WERI-Rb-1 (cell line): Measurements from ENCODE around the gene TMEM187.
A peak's percentile ranks its signal among the peaks of the same experiment; 100 is the strongest.

ENCODE experiments used
- DNase-seq: peaks from one replicate; pipeline ENCODE4 v3.0.0-alpha.2; 2020
- H3K27ac ChIP-seq: fragments of 250-450 bp; sonication (Bioruptor Pico); 2 replicates; pipeline ENCODE4 v1.5.1; 2020; ENCODE audit warnings: mild to moderate bottlenecking, moderate library complexity
- H3K27me3 ChIP-seq: fragments of 250-450 bp; sonication (Bioruptor Pico); 2 replicates; pipeline ENCODE4 v1.5.1; 2021; ENCODE audit warnings: mild to moderate bottlenecking, low read depth, moderate library complexity; ENCODE audit not compliant: insufficient read depth, severe bottlenecking
- H3K36me3 ChIP-seq: fragments of 250-450 bp; sonication (Bioruptor Pico); 2 replicates; pipeline ENCODE4 v1.5.1; 2020; ENCODE audit warnings: mild to moderate bottlenecking, moderate library complexity
- H3K4me3 ChIP-seq: 2 replicates; pipeline ENCODE4 v1.5.1; 2011; ENCODE audit warnings: low read depth, mild to moderate bottlenecking, control low read depth, low read length
- H3K9me3 ChIP-seq: fragments of 250-450 bp; sonication (Bioruptor Pico); 2 replicates; pipeline ENCODE4 v1.5.1; 2021; ENCODE audit warnings: mild to moderate bottlenecking, moderate library complexity; ENCODE audit not compliant: severe bottlenecking
- CTCF ChIP-seq: IDR thresholded peaks from 2 replicates; pipeline ENCODE4 v1.5.1; 2011; ENCODE audit warnings: low read depth, mild to moderate bottlenecking, control low read depth, inconsistent platforms, low read length

TMEM187 gene

GRCh38 chrX:153937056-153937455 lies 35.5 kb upstream of the TMEM187 start:
- Histone ChIP-seq H3K27ac (no peak overlapping the region), H3K27me3 (peaks cover 18% of the 10 kb centered on the region), H3K4me3 (no peak overlapping the region), H3K9me3 (peaks cover 3% of the 10 kb centered on the region), H3K36me3 (peaks cover 14% of the 10 kb centered on the region)
- no peak for TF ChIP-seq CTCF
- no peak for DNase-seq

- peaks cover 18% of the 10 kb centered on the region for H3K27me3 ChIP-seq
- DNase-seq: peak; percentile 18
- H3K27ac ChIP-seq: no peak overlapping the region
- H3K4me3 ChIP-seq: no peak overlapping the region
- 0 out of 2 replicates have a peak, but pooled peaks have one; percentile 14 for TF ChIP-seq CTCF
- peaks cover 3% of the 10 kb centered on the region for H3K9me3 ChIP-seq
- peaks cover 2% of the 10 kb centered on the region for H3K36me3 ChIP-seq
Measured at GRCh38 chrX:153938226-153938786, 34.2 kb upstream of the TMEM187 start.

GRCh38 chrX:153939573-153939972 lies 33.0 kb upstream of the TMEM187 start:
- Histone ChIP-seq H3K4me3 (no peak overlapping the region), H3K27ac (0 out of 2 replicates have a peak overlapping the region, but pooled peaks have one; percentile 6), H3K9me3 (peaks cover 3% of the 10 kb centered on the region), H3K36me3 (no peaks in the 10 kb centered on the region; the same call in 1 of the 2 replicates), H3K27me3 (peaks cover 20% of the 10 kb centered on the region)
- no peak for TF ChIP-seq CTCF
- peak; percentile 13 for DNase-seq

- peaks cover 23% of the 10 kb centered on the region for H3K27me3 ChIP-seq
- DNase-seq: no peak
- TF ChIP-seq CTCF: no peak
- no peak overlapping the region for H3K4me3 ChIP-seq
- H3K36me3 ChIP-seq: peaks cover 7% of the 10 kb centered on the region
- peak overlapping the region; percentile 40; the same call in 1 of the 2 replicates for H3K27ac ChIP-seq
- H3K9me3 ChIP-seq: no peaks in the 10 kb centered on the region
Measured at GRCh38 chrX:153941336-153942252, 31.0 kb upstream of the TMEM187 start.

- peak; percentile 60 for DNase-seq
Measured at GRCh38 chrX:153944140-153944799, 28.3 kb upstream of the TMEM187 start, which contains the start of gene RENBP. Gene RENBP, minus strand, starts transcription at chrX:153944643. Its CDS starts 33 bp downstream, at chrX:153944610.

More at GRCh38 chrX:153944140-153944799, 28.3 kb upstream of the TMEM187 start, which contains the start of gene RENBP:
- Histone ChIP-seq H3K4me3 (no peak within 1 kb of the TSS), H3K36me3 (peaks cover 25% of the 10 kb centered on the region), H3K27ac (no peak within 1 kb of the TSS), H3K27me3 (peaks cover 35% of the 10 kb centered on the region), H3K9me3 (no peaks in the 10 kb centered on the region)
- no peak for TF ChIP-seq CTCF
